ENCODE data around the gene P4HA2.

P4HA2 gene

DNA sequence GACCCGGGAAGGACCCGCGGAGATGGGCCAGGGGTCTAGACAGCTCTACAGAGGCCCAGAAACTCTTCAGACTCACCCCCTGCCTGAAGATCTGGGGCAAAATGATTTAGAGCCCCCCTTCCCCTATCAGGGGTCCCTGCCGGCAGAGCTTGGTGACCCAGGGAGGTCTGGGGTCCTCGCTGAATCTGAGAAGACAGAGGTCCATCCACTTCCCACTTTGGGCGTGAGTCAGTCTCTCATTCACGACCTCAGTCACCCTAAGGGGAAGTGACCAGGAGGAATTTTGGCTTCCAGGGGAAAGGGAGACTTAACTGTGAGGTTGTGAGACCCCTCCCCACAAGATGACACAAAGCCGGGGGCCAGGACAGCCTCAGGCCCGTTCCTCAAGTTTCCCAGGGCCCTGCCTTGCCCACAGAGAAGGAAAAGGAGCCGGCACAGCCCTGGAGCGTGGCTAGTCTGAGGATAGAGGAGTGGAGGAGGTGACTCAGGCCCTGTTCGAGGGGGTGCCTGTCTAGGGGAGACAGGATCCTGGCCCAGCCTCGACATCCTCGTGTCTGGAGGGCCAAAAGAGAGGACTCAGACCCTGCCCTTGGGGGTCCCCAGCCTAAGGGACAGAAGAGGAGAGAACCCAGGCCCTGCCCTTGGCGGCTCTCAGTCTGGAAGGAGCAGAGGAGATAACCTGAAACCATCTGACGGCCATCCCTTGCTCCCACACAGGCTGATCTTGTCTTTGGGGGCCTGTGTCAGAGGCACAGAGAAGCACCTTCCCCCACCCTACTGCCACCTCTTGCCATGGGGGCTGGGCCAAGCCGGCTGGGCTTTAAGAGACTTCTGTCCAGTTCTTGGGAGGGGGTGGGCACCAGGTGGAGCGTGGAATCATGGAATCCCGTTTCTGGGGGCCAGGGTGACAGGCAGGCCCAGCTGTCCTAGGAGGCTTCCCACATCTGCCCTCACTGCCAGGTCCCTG, 30.7 kb upstream of the P4HA2 start:
- Histone ChIP-seq H3K4me3 (ENCODE audit: control insufficient read depth in 1 of 7, extremely low read depth in 1 of 7, insufficient read depth in 4 of 7, low read depth in 2 of 7, low read length in 6 of 7) (peak overlapping the region in 1 of 7 experiments; percentile 36), H3K27me3 (replicated peaks in 2 of 5; ENCODE audit: control insufficient read depth in 4 of 5, insufficient read depth in 5 of 5, low read length in 4 of 5) (peaks cover 0 to 20% (median 16%) of the 10 kb centered on the region in 5 experiments), H3K4me1 (ENCODE audit: control extremely low read depth in 1 of 4, control insufficient read depth in 4 of 4, insufficient read depth in 4 of 4, low read length in 3 of 4) (peaks cover 2 to 32% (median 28%) of the 10 kb centered on the region in 4 experiments), H3K9me3 (ENCODE audit: control extremely low read depth in 1 of 5, control insufficient read depth in 4 of 5, insufficient read depth in 2 of 5, low read depth in 1 of 5, low read length in 4 of 5) (no peaks in the 10 kb centered on the region), H3K27ac (ENCODE audit: insufficient read depth in 1 of 2, low read depth in 1 of 2, low read length in 2 of 2, poor library complexity in 1 of 2, severe bottlenecking in 2 of 2) (peak overlapping the region in 1 of 2 experiments; percentile 20), H3K36me3 (ENCODE audit: control insufficient read depth in 4 of 4, insufficient read depth in 4 of 4, low read length in 3 of 4) (no peaks in the 10 kb centered on the region)
- no peak for DNase-seq
- WGBS (ENCODE audit: insufficient coverage): 91% methylated on average over 14 of the region's 19 CpGs
- ChIA-PET POLR2A (no interaction called here), CTCF (interaction anchor here (5.3 kb wide), 1 partner anchor 20 kb away, joined by 24 read pairs; no protein-coding TSS in a partner anchor)

GRCh38 chr5:132257131-132258101, 29.8 kb upstream of the P4HA2 start, which contains the start of gene PDLIM4:
PDLIM4 (plus strand) TSS chr5:132257696; CDS start chr5:132257735, 39 bp downstream.
- Histone ChIP-seq H3K27me3 (replicated peaks in 2 of 5; ENCODE audit: control insufficient read depth in 4 of 5, insufficient read depth in 5 of 5, low read length in 4 of 5) (peaks cover 0 to 20% (median 16%) of the 10 kb centered on the region in 5 experiments), H3K4me3 (ENCODE audit: control insufficient read depth in 1 of 7, extremely low read depth in 1 of 7, insufficient read depth in 4 of 7, low read depth in 2 of 7, low read length in 6 of 7) (peak within 1 kb of the TSS in 5 of 7 experiments; percentile 16 to 61 (median 41)), H3K9me3 (ENCODE audit: control extremely low read depth in 1 of 5, control insufficient read depth in 4 of 5, insufficient read depth in 2 of 5, low read depth in 1 of 5, low read length in 4 of 5) (no peaks in the 10 kb centered on the region), H3K36me3 (ENCODE audit: control insufficient read depth in 4 of 4, insufficient read depth in 4 of 4, low read length in 3 of 4) (no peaks in the 10 kb centered on the region), H3K4me1 (ENCODE audit: control extremely low read depth in 1 of 4, control insufficient read depth in 4 of 4, insufficient read depth in 4 of 4, low read length in 3 of 4) (peaks cover 2 to 33% (median 28%) of the 10 kb centered on the region in 4 experiments), H3K27ac (ENCODE audit: insufficient read depth in 1 of 2, low read depth in 1 of 2, low read length in 2 of 2, poor library complexity in 1 of 2, severe bottlenecking in 2 of 2) (peak within 1 kb of the TSS in 1 of 2 experiments; percentile 20)
- ChIA-PET POLR2A (no interaction called here), CTCF (interaction anchor here (1.6 kb wide), 1 partner anchor 19 kb away, joined by 3 read pairs; no protein-coding TSS in a partner anchor)
- peak in 2 of 3 donors; percentile 20 to 30 for DNase-seq
- WGBS (ENCODE audit: insufficient coverage): 31% methylated on average over 52 of the region's 88 CpGs

DNA sequence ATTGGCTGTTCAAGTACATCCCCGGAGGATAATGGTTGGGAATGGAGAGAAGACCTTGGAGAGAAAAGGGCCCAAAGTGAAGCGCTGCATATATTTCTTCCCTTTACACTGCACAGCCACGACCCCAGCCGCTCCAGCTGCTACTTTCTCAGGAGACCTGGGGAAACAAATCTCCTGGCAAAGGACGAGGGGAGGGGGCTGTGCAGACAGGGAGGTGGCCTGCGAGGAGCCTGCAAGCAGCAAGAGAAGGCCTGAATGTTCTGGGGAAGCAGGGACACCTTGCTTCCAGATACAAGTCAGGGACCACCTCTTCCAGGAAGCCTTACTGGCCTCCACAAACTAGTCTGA, 29.1 kb upstream of the P4HA2 start:
- Histone ChIP-seq H3K4me3 (ENCODE audit: control insufficient read depth in 1 of 7, extremely low read depth in 1 of 7, insufficient read depth in 4 of 7, low read depth in 2 of 7, low read length in 6 of 7) (no peak overlapping the region), H3K4me1 (ENCODE audit: control extremely low read depth in 1 of 4, control insufficient read depth in 4 of 4, insufficient read depth in 4 of 4, low read length in 3 of 4) (peaks cover 2 to 33% (median 28%) of the 10 kb centered on the region in 4 experiments), H3K27me3 (replicated peaks in 2 of 5; ENCODE audit: control insufficient read depth in 4 of 5, insufficient read depth in 5 of 5, low read length in 4 of 5) (peaks cover 0 to 20% (median 16%) of the 10 kb centered on the region in 5 experiments), H3K36me3 (ENCODE audit: control insufficient read depth in 4 of 4, insufficient read depth in 4 of 4, low read length in 3 of 4) (no peaks in the 10 kb centered on the region), H3K27ac (ENCODE audit: insufficient read depth in 1 of 2, low read depth in 1 of 2, low read length in 2 of 2, poor library complexity in 1 of 2, severe bottlenecking in 2 of 2) (no peak overlapping the region), H3K9me3 (ENCODE audit: control extremely low read depth in 1 of 5, control insufficient read depth in 4 of 5, insufficient read depth in 2 of 5, low read depth in 1 of 5, low read length in 4 of 5) (no peaks in the 10 kb centered on the region)
- whole genome bisulfite sequencing (ENCODE audit: insufficient coverage): 94% methylated on average over 4 of the region's 6 CpGs
- no peak for DNase-seq
- CTCF ChIA-PET: interaction anchor here (1.6 kb wide), 1 partner anchor 19 kb away, joined by 3 read pairs; no protein-coding TSS in a partner anchor
- POLR2A ChIA-PET: no interaction called here

- ChIA-PET POLR2A (no interaction called here), CTCF (interaction anchor here (1.0 to 1.6 kb wide), 3 partner anchors 16 to 18 kb away, joined by 3 to 4 read pairs (median 3); no protein-coding TSS in a partner anchor)
- Histone ChIP-seq H3K4me1 (ENCODE audit: control extremely low read depth in 1 of 4, control insufficient read depth in 4 of 4, insufficient read depth in 4 of 4, low read length in 3 of 4) (peaks cover 2 to 29% (median 27%) of the 10 kb centered on the region in 4 experiments), H3K9me3 (ENCODE audit: control extremely low read depth in 1 of 5, control insufficient read depth in 4 of 5, insufficient read depth in 2 of 5, low read depth in 1 of 5, low read length in 4 of 5) (no peaks in the 10 kb centered on the region), H3K36me3 (ENCODE audit: control insufficient read depth in 4 of 4, insufficient read depth in 4 of 4, low read length in 3 of 4) (no peaks in the 10 kb centered on the region), H3K4me3 (ENCODE audit: control insufficient read depth in 1 of 7, extremely low read depth in 1 of 7, insufficient read depth in 4 of 7, low read depth in 2 of 7, low read length in 6 of 7) (no peak overlapping the region), H3K27me3 (replicated peaks in 2 of 5; ENCODE audit: control insufficient read depth in 4 of 5, insufficient read depth in 5 of 5, low read length in 4 of 5) (peaks cover 0 to 20% (median 16%) of the 10 kb centered on the region in 5 experiments), H3K27ac (ENCODE audit: insufficient read depth in 1 of 2, low read depth in 1 of 2, low read length in 2 of 2, poor library complexity in 1 of 2, severe bottlenecking in 2 of 2) (no peak overlapping the region)
- no peak for DNase-seq
- 100% methylated on average over 2 of the region's 4 CpGs for WGBS (ENCODE audit: insufficient coverage)
These were observed 28.6 kb upstream of the P4HA2 start for GRCh38 chr5:132256086-132256782.

DNA sequence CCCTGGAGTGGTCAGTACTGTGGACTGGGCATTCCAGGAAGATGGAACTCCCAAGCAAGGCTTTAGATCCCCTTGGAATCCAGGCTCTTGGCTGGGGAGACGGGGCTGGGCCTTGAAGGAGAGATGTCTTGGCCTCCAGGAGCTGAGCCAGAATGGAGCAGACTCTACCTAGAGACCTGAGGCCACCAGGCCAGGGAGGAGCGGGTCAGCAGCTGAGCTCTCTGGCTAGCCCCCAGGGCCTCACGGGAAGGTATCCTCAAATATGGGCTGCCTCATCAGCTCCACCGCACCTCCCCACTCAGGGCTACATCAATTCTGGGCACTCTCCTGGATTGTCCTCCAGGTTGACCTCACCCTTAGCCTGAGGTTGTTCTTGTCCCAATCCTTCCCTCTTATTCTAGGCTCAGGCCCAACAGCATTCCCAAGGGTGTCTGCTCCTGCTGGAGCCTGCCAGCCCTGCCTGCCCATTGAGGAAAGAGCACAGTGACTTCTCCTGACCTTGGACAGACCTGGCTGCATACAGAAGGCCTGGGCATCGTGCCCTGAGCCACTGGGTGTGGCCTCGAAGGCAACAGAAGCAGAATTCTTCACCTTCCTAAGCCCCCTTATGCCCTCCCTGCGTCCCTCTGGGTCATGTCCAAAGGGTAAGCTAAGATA, 26.8 kb upstream of the P4HA2 start:
- ChIA-PET CTCF (interaction anchor here (1.6 to 7.6 kb wide), 3 partner anchors 9 to 16 kb away, joined by 4 to 56 read pairs (median 6); no protein-coding TSS in a partner anchor), POLR2A (no interaction called here)
- Histone ChIP-seq H3K36me3 (ENCODE audit: control insufficient read depth in 4 of 4, insufficient read depth in 4 of 4, low read length in 3 of 4) (no peaks in the 10 kb centered on the region), H3K27ac (ENCODE audit: insufficient read depth in 1 of 2, low read depth in 1 of 2, low read length in 2 of 2, poor library complexity in 1 of 2, severe bottlenecking in 2 of 2) (no peak overlapping the region), H3K4me3 (ENCODE audit: control insufficient read depth in 1 of 7, extremely low read depth in 1 of 7, insufficient read depth in 4 of 7, low read depth in 2 of 7, low read length in 6 of 7) (no peak overlapping the region), H3K4me1 (ENCODE audit: control extremely low read depth in 1 of 4, control insufficient read depth in 4 of 4, insufficient read depth in 4 of 4, low read length in 3 of 4) (peaks cover 0 to 12% (median 10%) of the 10 kb centered on the region in 4 experiments), H3K27me3 (replicated peaks in 2 of 5; ENCODE audit: control insufficient read depth in 4 of 5, insufficient read depth in 5 of 5, low read length in 4 of 5) (peaks cover 0 to 20% (median 16%) of the 10 kb centered on the region in 5 experiments), H3K9me3 (ENCODE audit: control extremely low read depth in 1 of 5, control insufficient read depth in 4 of 5, insufficient read depth in 2 of 5, low read depth in 1 of 5, low read length in 4 of 5) (no peaks in the 10 kb centered on the region)
- WGBS (ENCODE audit: insufficient coverage): 73% methylated on average over 1 of the region's 7 CpGs
- DNase-seq: no peak

All from common myeloid progenitor, CD34-positive (primary cell).